Stimulated activated CD8-positive, alpha-beta memory T cell treated with anti-CD3 and anti-CD28 coated beads, Interleukin-4, amount 100 ng/mL, for 48 hours (primary cell): ENCODE results near the gene PKP3.

Experiments used
- DNase-seq: peaks from one replicate; pipeline ENCODE4 v3.0.0-alpha.2; 2020

The PKP3 gene

GRCh38 chr11:363948-364761, 29.9 kb upstream of the PKP3 start:
- DNase-seq = peak; percentile 72

GRCh38 chr11:364991-365725, 28.9 kb upstream of the PKP3 start:
- DNase-seq = no peak

GRCh38 chr11:365831-366230, 28.2 kb upstream of the PKP3 start:
- no peak for DNase-seq

GRCh38 chr11:367956-368413, 26.0 kb upstream of the PKP3 start:
- DNase-seq = no peak

- no peak for DNase-seq
These were observed 25.3 kb upstream of the PKP3 start for GRCh38 chr11:368414-369335.

GRCh38 chr11:369336-370018, 24.5 kb upstream of the PKP3 start, which contains the start of gene B4GALNT4:
Gene B4GALNT4 (plus strand): TSS chr11:369499. CDS start chr11:369804, 305 bp downstream.
- DNase-seq = no peak

- no peak for DNase-seq
These were observed 23.7 kb upstream of the PKP3 start for GRCh38 chr11:370070-370941.

- no peak for DNase-seq
These were observed 23.0 kb upstream of the PKP3 start for GRCh38 chr11:371051-371450.

- DNase-seq = no peak
These were observed 22.1 kb upstream of the PKP3 start for GRCh38 chr11:371716-372590.

GRCh38 chr11:372809-373715, 20.9 kb upstream of the PKP3 start:
- DNase-seq = no peak

GRCh38 chr11:373716-374551, 20.1 kb upstream of the PKP3 start:
- DNase-seq = no peak

- DNase-seq = no peak
These were observed 18.7 kb upstream of the PKP3 start for GRCh38 chr11:375065-376025.

GRCh38 chr11:376531-377173, 17.4 kb upstream of the PKP3 start:
- DNase-seq = no peak

- DNase-seq = no peak
These were observed 16.7 kb upstream of the PKP3 start for GRCh38 chr11:377174-377865.

- DNase-seq = no peak
These were observed 16.0 kb upstream of the PKP3 start for GRCh38 chr11:377883-378500.
